ENCODE data around the gene NBDY. TPM values are rescaled to one million over a fixed set of nuclear protein-coding genes. Genes with fewer than 3 reads are reported as not detected.
"Not testable (repeated sequence)": the region's sequence is repeated elsewhere in the genome, so short reads cannot be mapped to it uniquely, and the experiment has no call there.

NBDY gene
- total RNA-seq, 2 donors from 2014 or later: 17.6 to 23.3 TPM

- TF ChIP-seq CTCF (IDR thresholded peaks at IDR 0.05): no peak
- Histone ChIP-seq H3K9ac (ENCODE audit: low read depth in 2 of 2, low read length in 2 of 2) (no peak overlapping the region), H3K4me1 (no peaks in the 10 kb centered on the region), H3K4me3 (no peak overlapping the region), H3K9me3 (no peaks in the 10 kb centered on the region), H3K27me3 (no peaks in the 10 kb centered on the region), H3K36me3 (no peaks in the 10 kb centered on the region), H3K27ac (no peak overlapping the region)
- no peak for DNase-seq
- intact Hi-C loops (cut with DNase I): no loop called here
Measured at GRCh38 chrX:56751071-56751470, 22.0 kb downstream of the NBDY start.

- TF ChIP-seq CTCF (IDR thresholded peaks at IDR 0.05): no peak
- no peak overlapping the region for H3K4me3 ChIP-seq
- no peak overlapping the region for H3K9ac ChIP-seq (ENCODE audit: low read depth in 2 of 2, low read length in 2 of 2)
- H3K9me3 ChIP-seq: no peaks in the 10 kb centered on the region
- DNase-seq: no peak
- H3K4me1 ChIP-seq: no peaks in the 10 kb centered on the region
- H3K36me3 ChIP-seq: no peaks in the 10 kb centered on the region
- intact Hi-C loops (cut with DNase I): no loop called here
- no peak overlapping the region for H3K27ac ChIP-seq
- no peaks in the 10 kb centered on the region for H3K27me3 ChIP-seq
Measured at GRCh38 chrX:56757327-56757726, 28.3 kb downstream of the NBDY start.

- H3K27me3 ChIP-seq: no peaks in the 10 kb centered on the region
- TF ChIP-seq CTCF (IDR thresholded peaks at IDR 0.05): no peak
- no peak overlapping the region for H3K27ac ChIP-seq
- no peak overlapping the region for H3K4me3 ChIP-seq
- no peaks in the 10 kb centered on the region for H3K36me3 ChIP-seq
- no peak overlapping the region for H3K9ac ChIP-seq (ENCODE audit: low read depth in 2 of 2, low read length in 2 of 2)
- DNase-seq: no peak
- intact Hi-C loops (cut with DNase I): no loop called here
- H3K9me3 ChIP-seq: no peaks in the 10 kb centered on the region
- H3K4me1 ChIP-seq: no peaks in the 10 kb centered on the region
Measured at GRCh38 chrX:56758456-56758855, 29.4 kb downstream of the NBDY start.

DNA sequence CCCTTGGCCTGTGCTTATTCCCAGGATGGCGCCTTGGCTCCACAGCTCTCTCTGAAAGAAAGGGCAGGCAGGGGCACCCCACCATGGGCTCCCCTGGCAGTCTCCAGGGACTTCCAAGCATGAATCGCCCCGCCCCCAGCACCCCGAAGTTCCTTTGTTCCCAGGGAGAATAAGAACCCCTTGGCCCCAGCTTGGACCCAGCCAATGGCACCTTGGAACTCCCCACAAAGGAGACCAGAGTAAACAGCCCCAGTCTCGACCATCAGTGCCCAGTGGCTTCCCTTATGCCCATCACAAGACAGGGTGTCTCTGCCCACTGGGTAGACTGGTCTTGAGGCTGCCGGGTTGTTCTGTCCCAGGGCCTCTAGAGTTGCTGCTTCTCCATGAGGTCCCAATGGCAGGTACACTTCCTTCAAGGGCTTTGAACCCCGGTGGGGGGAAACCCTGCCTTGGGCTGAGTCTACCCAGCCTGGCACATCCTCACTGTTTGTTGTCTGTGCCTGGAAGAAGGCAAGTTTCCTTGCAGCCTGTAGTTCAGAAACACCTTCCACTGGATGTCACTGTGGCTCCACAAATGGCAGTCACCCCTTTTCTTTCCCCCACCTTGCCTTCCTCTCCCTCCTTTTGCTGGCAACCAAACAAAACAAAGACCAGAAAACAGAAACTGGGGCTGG is 30.8 kb downstream of the NBDY start:
- intact Hi-C loops (cut with DNase I): no loop called here
- no peak for DNase-seq
- TF ChIP-seq CTCF (IDR thresholded peaks at IDR 0.05): no peak

DNA sequence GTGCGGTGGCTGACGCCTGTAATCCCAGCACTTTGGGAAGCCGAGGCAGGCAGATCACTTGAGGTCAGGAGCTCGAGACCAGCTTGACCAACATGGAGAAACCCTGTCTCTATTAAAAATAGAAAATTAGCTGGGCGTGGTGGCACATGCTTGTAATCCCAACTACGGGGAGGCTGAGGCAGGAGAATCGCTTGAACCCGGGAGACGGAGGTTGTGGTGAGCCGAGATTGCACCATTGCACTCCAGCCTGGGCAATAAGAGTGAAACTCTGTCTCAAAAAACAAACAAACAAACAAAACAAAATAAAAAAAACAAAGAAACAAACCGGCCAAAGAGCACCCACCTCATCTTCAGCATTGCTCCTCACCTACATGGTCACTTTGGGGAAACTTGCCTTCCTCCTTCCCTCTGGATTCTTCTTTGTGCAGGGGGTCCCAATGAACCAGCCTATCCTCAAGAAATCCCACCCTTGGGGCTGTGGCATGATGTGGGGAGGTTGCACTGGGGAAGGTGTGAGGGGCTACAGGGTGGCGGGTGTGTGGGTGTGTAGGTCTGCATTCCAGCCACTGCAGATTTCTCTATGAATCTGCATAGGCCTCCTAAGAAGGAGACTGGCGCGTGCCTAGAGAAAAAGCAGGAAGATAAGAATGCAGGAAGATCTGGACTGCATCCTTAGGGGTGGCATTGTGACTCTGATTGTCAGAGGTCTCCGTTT is 31.5 kb downstream of the NBDY start:
- H3K27ac ChIP-seq; H3K9ac ChIP-seq (ENCODE audit: low read depth in 2 of 2, low read length in 2 of 2); DNase-seq; H3K36me3 ChIP-seq; H3K4me1 ChIP-seq; intact Hi-C loops (cut with DNase I); H3K9me3 ChIP-seq; H3K27me3 ChIP-seq; H3K4me3 ChIP-seq: not testable (repeated sequence)

More for the DNA sequence above, 30.8 kb downstream of the NBDY start:
- no peaks in the 10 kb centered on the region for H3K27me3 ChIP-seq
- H3K27ac ChIP-seq: no peak overlapping the region
- no peaks in the 10 kb centered on the region for H3K36me3 ChIP-seq
- H3K9me3 ChIP-seq: no peaks in the 10 kb centered on the region
- no peak overlapping the region for H3K4me3 ChIP-seq
- no peak overlapping the region for H3K9ac ChIP-seq (ENCODE audit: low read depth in 2 of 2, low read length in 2 of 2)
- peaks cover 3% of the 10 kb centered on the region for H3K4me1 ChIP-seq

- H3K9me3 ChIP-seq: no peaks in the 10 kb centered on the region
- intact Hi-C loops (cut with DNase I): no loop called here
- peaks cover 7% of the 10 kb centered on the region for H3K4me1 ChIP-seq
- H3K4me3 ChIP-seq: no peak overlapping the region
- H3K36me3 ChIP-seq: no peaks in the 10 kb centered on the region
- no peak overlapping the region for H3K27ac ChIP-seq
- TF ChIP-seq CTCF (IDR thresholded peaks at IDR 0.05): no peak
- DNase-seq: no peak
- no peak overlapping the region for H3K9ac ChIP-seq (ENCODE audit: low read depth in 2 of 2, low read length in 2 of 2)
- no peaks in the 10 kb centered on the region for H3K27me3 ChIP-seq
Measured at GRCh38 chrX:56761167-56761566, 32.1 kb downstream of the NBDY start.

All from colonic mucosa (tissue), 4 donors.